Omental fat pad (tissue), 4 donors: ENCODE results near the gene VTN. TPM values are rescaled to one million over a fixed set of nuclear protein-coding genes. Genes with fewer than 3 reads are reported as not detected.

Experiments used
- ATAC-seq: fragments of 150-250 bp; one replicate; pipeline ENCODE4 v1.9.1; 2016; ENCODE audit warnings: mild to moderate bottlenecking, moderate library complexity; ENCODE audit not compliant: low FRiP score
- DNase-seq: peaks from one replicate; pipeline ENCODE4 v3.0.0-alpha.2; 2019; ENCODE audit warnings: low spot score
- CTCF ChIP-seq, 3 donors: fragments of 450-650 bp; IDR thresholded peaks; one replicate each; pipeline ENCODE4 v1.5.1; 2016 to 2017; ENCODE audit warnings: antibody characterized with exemption in 3 of 3, mild to moderate bottlenecking in 3 of 3, moderate library complexity in 2 of 3
- total RNA-seq, 4 donors: library from RNA; depleted of rRNA; stranded (reverse); fragments of >200 nt; gene quantifications; one replicate each; pipeline ENCODE4 v1.1.0, GENCODE V29; 2016

The VTN gene
- total RNA-seq, 4 donors from 2014 or later, result 3.2 to 82.4 (median 14.7) TPM

DNA sequence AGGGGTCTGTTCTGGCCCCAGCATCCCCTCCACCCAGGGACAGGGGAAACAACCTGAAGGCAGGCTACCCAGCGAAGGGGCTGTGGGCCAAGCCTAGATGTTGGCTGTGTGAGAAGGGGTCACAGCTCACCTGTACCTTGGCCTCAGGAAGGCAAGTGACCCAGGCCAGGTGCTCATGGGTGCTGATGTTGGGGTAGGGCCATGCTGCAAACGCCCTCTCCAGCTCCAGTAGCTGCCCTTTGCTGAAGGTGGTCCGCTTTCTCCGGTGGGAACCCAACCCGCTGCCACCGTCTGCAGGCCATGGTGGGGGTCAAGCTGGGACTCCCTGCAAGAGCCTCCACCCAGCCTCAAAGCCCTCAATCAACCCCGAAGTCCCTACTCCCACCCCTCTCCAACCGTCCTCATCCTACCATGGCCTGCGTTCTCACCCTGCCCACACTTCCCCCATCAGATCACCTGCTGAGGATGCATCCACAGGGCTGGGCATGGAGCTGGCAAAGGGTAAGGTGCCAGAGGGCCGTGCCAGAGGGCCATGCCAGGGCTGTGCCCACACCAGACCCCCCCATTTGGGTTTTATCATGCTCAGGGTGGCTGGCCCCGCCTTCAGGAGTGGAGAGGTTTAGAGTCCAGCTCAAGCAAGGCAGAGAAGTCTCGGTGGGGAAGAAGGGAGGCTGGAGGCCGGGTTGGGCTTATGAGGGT, 5.3 kb downstream of the VTN start, which contains the start of gene SEBOX:
Gene SEBOX (minus strand): TSS at position 535 of the 699 bp plus-strand sequence. CDS start 48 bp downstream, at position 487.
- DNase-seq, result no peak
- ATAC-seq, result no peak
- TF ChIP-seq CTCF (IDR thresholded peaks at IDR 0.05), result no peak

GRCh38 chr17:28363776-28364650, 6.1 kb downstream of the VTN start:
- no peak for ATAC-seq
- DNase-seq, result no peak
- TF ChIP-seq CTCF (IDR thresholded peaks at IDR 0.05), result no peak

- no peak for TF ChIP-seq CTCF (IDR thresholded peaks at IDR 0.05)
- DNase-seq, result no peak
- ATAC-seq, result no peak
Observed at GRCh38 chr17:28363186-28363585, 6.9 kb downstream of the VTN start.

- TF ChIP-seq CTCF (IDR thresholded peaks at IDR 0.05), result no peak
- ATAC-seq (no peak), DNase-seq (no peak)
Observed at GRCh38 chr17:28357901-28358197, 12.3 kb downstream of the VTN start.

- DNase-seq (peak; percentile 79), ATAC-seq (peak; percentile 99)
- TF ChIP-seq CTCF (IDR thresholded peaks at IDR 0.05), result no peak
Observed at GRCh38 chr17:28357061-28357900, 12.8 kb downstream of the VTN start, which contains the start of gene POLDIP2. POLDIP2 (minus strand) TSS chr17:28357527; CDS start chr17:28357448, 79 bp downstream.

GRCh38 chr17:28350271-28350670, 19.8 kb downstream of the VTN start:
- ATAC-seq (no peak), DNase-seq (no peak)
- TF ChIP-seq CTCF (IDR thresholded peaks at IDR 0.05), result no peak
